Stimulated activated CD4-positive, alpha-beta T cell treated with anti-CD3 and anti-CD28 coated beads, Interleukin-2, amount 100 ng/mL, for 4 hours (primary cell): ENCODE results near the gene MSI1.
A peak's percentile ranks its signal among the peaks of the same experiment; 100 is the strongest.

Experiments used
- DNase-seq: peaks from one replicate; pipeline ENCODE4 v3.0.0-alpha.2; 2020; ENCODE audit warnings: low read depth

The MSI1 gene

GRCh38 chr12:120321382-120322202, 47.4 kb downstream of the MSI1 start:
- DNase-seq, result no peak

- peak; percentile 99 for DNase-seq
Observed at GRCh38 chr12:120317224-120318105, 51.5 kb downstream of the MSI1 start.

- no peak for DNase-seq
Observed at GRCh38 chr12:120316798-120317223, 52.2 kb downstream of the MSI1 start.

GRCh38 chr12:120314220-120314619, 54.7 kb downstream of the MSI1 start:
- no peak for DNase-seq

GRCh38 chr12:120301962-120302815, 66.8 kb downstream of the MSI1 start, which contains the start of gene SIRT4:
Gene SIRT4 (plus strand): TSS chr12:120302321. CDS start chr12:120303562, 1,241 bp downstream.
- DNase-seq, result peak; percentile 84

GRCh38 chr12:120292661-120293531, 76.1 kb downstream of the MSI1 start, which contains the start of gene RNU4-1:
Gene RNU4-1 (minus strand): TSS chr12:120293237.
- peak; percentile 67 for DNase-seq

- peak; percentile 4 for DNase-seq
Observed at GRCh38 chr12:120292411-120292660, 76.6 kb downstream of the MSI1 start.
